SKM-1 (cell line): ENCODE data around the gene ARID2.

Experiments
- DNase-seq: peaks from one replicate; lab custom pipeline; 2025; ENCODE audit not compliant: unreplicated experiment; lab: John Stamatoyannopoulos, UW

Gene ARID2

GRCh38 chr12:45760333-45760732, 30.8 kb downstream of the ARID2 start:
- DNase-seq, result no peak

- no peak for DNase-seq
These were observed 32.9 kb downstream of the ARID2 start for GRCh38 chr12:45762185-45763110.

GRCh38 chr12:45763381-45763780, 33.9 kb downstream of the ARID2 start:
- no peak for DNase-seq

- DNase-seq, result no peak
These were observed 38.7 kb downstream of the ARID2 start for GRCh38 chr12:45768194-45768593.

GRCh38 chr12:45773747-45774146, 44.2 kb downstream of the ARID2 start:
- no peak for DNase-seq

- DNase-seq, result no peak
These were observed 45.1 kb downstream of the ARID2 start for GRCh38 chr12:45774508-45775162.

- no peak for DNase-seq
These were observed 46.0 kb downstream of the ARID2 start for GRCh38 chr12:45775465-45775864.

GRCh38 chr12:45775964-45776363, 46.5 kb downstream of the ARID2 start:
- DNase-seq, result no peak

GRCh38 chr12:45779936-45780335, 50.4 kb downstream of the ARID2 start:
- no peak for DNase-seq

GRCh38 chr12:45781080-45781479, 51.6 kb downstream of the ARID2 start:
- DNase-seq, result no peak

- DNase-seq, result no peak
These were observed 55.8 kb downstream of the ARID2 start for GRCh38 chr12:45785315-45785714.

- DNase-seq, result no peak
These were observed 59.5 kb downstream of the ARID2 start for GRCh38 chr12:45789025-45789424.

GRCh38 chr12:45794422-45794821, 64.9 kb downstream of the ARID2 start:
- no peak for DNase-seq

- DNase-seq, result no peak
These were observed 72.1 kb downstream of the ARID2 start for GRCh38 chr12:45801625-45802024.

GRCh38 chr12:45803111-45803510, 73.6 kb downstream of the ARID2 start:
- no peak for DNase-seq

GRCh38 chr12:45816652-45817051, 87.1 kb downstream of the ARID2 start:
- no peak for DNase-seq

GRCh38 chr12:45827974-45828373, 98.5 kb downstream of the ARID2 start:
- DNase-seq, result no peak

GRCh38 chr12:45828402-45828801, 98.9 kb downstream of the ARID2 start:
- DNase-seq, result no peak

- no peak for DNase-seq
These were observed 102.1 kb downstream of the ARID2 start for GRCh38 chr12:45831590-45831989.

- no peak for DNase-seq
These were observed 103.9 kb downstream of the ARID2 start for GRCh38 chr12:45833401-45833800.

- DNase-seq, result no peak
These were observed 105.3 kb downstream of the ARID2 start for GRCh38 chr12:45834809-45835208.

- DNase-seq, result no peak
These were observed 110.4 kb downstream of the ARID2 start for GRCh38 chr12:45839917-45840316.
